Kidney glomerular epithelial cell (primary cell): ENCODE results near the gene FGF4.
A peak's percentile ranks its signal among the peaks of the same experiment; 100 is the strongest.
"Not testable (repeated sequence)": the region's sequence is repeated elsewhere in the genome, so short reads cannot be mapped to it uniquely, and the experiment has no call there.

ENCODE experiments used
- DNase-seq: peaks from one replicate; lab custom pipeline; 2025; lab: John Stamatoyannopoulos, UW

FGF4 gene

DNA sequence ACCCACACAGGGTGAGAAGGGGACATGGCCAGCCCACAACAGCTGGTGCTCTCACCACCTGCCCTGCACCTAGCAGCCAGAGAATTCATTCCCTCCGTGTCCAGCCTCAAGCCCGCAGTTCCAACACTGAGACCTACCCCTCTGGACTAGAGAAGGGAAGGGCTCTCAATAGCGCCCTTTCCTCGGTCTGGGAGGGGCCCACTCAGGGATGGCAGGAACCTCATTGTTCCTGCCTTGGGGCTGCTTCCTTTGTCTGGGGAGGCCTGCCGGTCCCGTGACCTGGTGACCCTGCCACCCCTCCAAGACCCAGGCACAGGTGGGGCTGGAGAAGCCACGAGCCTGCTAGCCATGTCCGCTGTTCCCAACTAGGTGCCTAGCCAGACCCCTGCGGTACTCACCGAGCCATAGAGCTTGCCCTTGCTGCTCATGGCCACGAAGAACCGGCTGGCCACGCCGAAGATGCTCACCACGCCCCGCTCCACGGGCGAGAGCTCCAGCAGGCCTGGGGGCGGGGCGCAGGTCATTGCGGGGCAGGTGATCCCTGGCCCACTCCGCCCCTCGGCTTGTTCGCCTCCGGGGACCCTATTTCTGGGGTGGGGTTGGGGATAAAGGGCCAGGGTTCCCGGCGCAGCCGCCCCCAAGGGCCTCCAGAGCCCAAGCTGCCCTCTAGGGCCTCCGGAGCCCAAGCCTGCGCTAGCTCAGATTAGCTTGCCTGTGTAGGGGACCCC, 1.4 kb downstream of the FGF4 start:
- no peak for DNase-seq

- DNase-seq: no peak
Measured at GRCh38 chr11:69771466-69771865, 3.7 kb downstream of the FGF4 start.

DNA sequence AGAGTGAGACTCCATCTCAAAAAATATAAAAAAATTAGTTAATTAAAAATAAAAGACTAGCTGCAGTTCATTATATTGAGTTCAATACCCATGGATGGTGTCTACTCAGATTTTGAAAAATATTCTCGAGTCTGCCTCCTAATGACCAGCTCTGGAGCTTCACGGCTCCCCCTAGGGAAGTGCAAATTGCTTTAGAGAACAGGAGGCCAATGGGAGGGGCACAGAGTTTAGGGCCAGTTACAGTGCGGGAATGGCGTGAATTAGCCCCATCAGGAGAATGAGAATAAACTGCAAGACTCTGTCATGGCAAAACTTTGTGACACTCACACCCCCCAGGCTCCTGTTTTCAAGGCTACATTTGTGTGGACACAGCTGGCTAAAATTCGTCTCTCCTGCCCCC, 4.6 kb downstream of the FGF4 start:
- no peak for DNase-seq

DNA sequence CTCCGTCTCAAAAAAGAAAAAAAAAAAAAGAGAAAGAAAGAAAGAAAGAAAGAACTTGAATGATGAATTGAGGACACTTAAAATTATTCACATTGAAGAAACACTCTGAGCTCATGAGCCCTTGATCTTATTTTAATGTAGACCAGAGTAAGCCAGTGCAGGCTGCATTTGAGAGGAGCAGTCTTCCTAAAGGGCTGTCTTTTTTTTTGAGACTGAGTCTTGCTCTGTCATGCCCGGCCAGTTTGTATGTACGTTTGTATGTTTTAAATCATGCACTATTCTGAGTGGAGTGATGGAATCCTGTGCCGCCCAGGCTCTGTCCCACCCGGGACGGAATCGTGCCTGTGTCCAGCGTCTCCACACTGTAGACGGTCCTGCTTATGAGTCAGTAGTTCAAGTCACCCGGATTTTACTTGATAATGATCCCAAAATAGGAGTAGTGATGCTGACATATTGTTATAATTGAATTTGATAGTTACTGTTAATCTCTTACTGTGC, 9.6 kb downstream of the FGF4 start:
- no peak for DNase-seq

DNA sequence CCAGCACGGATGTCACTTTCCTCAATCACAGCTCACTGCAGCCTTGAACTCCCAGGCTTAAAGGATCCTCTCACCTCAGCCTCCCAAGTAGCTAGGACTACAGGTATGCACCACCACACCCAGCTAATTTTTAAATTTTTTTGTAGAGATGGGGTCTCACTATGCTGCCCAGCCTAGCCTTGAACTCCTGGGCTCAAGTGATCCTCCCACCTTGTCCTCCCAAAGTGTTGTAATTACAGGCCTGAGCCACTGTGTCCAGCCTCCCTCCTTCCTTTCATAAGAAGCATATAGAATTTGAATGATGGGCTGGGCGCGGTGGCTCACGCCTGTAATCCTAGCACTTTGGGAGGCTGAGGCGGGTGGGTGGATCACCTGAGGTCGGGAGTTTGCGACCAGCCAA, 10.2 kb downstream of the FGF4 start:
- not testable (repeated sequence) for DNase-seq

DNA sequence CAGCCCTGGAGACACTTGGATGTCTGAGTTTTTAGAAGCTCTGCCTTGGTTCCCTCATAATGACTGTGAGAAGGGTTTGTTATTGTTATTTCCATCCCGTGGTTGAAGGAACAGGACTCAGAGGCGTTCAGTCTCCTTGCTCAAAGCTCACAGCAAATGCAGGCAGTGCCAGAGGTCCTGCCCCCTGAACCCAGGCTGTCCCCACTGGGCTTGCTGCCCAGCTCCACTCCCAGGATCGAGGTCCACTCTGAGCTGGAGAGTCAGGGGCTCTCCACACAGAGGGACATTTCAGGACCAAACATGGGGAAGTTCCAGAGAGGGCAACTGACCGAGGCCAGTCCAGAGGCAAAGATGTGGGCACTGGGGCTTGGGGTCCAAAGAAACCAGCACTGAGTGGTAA, 14.8 kb downstream of the FGF4 start:
- DNase-seq: no peak

- DNase-seq: no peak
Measured at GRCh38 chr11:69752890-69753289, 22.3 kb downstream of the FGF4 start.

DNA sequence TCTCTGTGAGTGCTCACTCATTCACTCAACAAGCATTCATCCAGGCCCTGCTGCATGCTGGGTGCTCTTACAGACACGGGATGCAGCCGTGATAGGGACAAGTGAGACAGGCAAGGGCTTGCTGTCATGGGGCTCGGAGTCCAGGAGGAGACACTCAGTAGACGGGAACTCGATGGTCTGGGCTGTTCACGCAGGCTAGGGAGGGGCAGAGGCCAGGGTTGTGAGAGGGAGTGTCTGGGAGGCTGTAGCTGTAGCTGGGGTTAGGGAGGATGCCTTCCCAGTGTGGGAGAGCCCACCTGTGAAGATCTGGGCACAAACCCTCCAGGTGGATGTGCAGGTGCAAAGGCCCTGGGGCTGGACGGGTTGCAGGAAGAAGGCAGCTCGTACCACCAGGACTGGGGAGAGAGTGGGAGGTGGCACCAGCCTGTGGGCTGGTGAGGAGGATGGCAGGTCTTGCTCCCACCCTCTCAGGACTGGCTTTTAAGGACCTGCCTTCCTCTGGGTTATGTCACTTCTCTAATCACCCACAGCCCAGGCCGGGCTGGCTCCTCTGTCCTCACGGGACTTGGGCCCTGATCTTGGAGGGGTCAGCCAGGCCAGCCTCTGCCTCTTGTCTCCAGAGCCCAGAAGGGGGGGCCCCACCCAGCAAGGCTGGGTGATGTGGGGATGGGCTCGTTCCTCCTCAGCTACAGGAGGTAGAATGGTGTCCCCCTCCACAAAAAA, 24.1 kb downstream of the FGF4 start:
- no peak for DNase-seq

DNA sequence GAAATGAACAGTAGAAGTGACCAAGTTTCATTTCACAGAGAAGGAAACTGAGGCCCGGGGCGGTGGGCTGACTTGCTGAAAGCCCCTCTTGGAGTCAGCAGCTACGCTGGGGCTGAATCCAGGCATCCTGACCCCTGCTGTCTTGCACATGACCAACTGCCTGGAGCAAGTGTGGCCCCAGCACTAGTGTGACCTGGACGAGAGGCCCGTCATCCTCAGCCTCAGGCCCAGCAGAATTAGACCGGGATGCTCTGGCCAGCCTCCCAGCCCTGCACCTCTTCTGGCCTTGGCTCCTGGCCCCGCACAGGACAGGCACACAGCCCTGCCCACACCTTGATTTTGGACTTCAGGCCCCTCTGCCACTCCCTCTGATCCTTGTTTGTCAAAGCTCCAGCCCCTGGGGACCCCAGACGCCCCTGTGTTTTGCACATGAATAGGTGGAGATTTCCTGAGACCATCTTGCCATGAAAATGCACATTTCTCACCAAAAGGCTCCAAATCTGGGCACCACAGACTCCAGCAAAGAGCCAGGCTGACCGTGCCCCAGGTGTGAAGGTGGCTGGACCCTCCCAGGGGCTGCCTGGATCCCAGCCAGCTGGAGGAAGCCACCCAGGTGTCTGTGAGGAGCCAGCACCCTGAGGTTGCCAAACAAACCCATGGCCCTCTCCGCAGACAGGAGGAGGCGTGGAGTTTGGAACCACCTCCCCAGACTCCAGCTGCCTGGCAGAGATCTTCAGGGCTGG, 24.9 kb downstream of the FGF4 start:
- no peak for DNase-seq

DNA sequence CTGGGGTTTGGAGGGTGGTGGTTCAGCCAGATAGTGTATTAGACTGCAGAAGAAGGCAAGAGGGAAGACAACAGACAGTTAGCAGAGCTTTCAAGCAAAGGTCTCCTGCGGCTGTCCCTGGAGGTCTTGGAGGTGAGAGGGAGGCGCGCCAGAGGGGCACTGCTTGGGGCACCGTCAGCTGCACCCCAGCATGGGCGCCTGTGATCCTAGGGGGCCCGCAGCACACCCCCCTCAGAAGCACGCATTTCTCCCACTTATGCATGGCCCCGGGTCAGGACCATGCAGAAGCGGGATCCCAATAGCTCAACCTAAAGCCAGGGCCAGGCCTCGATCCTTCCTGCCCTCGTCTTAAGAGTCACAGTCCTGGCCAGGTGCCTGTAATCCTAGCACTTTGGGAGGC, 26.5 kb downstream of the FGF4 start:
- DNase-seq: no peak

- DNase-seq: no peak
Measured at GRCh38 chr11:69746752-69747742, 28.1 kb downstream of the FGF4 start.

DNA sequence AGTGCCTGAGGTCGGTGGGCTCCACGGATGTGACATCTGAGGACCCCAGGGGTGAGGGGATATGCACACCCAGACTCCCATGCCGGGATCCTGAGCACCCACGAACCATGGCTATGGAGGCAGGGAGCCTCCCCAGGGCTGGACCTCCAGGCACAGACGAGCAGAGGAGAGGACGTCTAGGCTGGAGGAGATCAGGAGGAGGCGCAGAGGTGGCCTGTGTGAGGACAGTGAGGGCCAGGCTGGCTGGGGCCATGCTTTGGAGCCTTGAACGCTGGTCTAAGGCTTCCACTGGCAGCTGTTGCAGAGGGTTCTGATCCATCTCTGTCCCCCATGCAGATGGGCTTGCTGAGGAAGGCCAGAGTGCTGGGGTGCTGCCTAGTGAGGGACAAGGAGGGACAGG, 29.0 kb downstream of the FGF4 start:
- no peak for DNase-seq

- DNase-seq: no peak
Measured at GRCh38 chr11:69745201-69745600, 29.9 kb downstream of the FGF4 start.

GRCh38 chr11:69744435-69744834, 30.7 kb downstream of the FGF4 start:
- peak; percentile 89 for DNase-seq

GRCh38 chr11:69734841-69735240, 40.3 kb downstream of the FGF4 start:
- DNase-seq: no peak

- DNase-seq: no peak
Measured at GRCh38 chr11:69734367-69734766, 40.8 kb downstream of the FGF4 start.

DNA sequence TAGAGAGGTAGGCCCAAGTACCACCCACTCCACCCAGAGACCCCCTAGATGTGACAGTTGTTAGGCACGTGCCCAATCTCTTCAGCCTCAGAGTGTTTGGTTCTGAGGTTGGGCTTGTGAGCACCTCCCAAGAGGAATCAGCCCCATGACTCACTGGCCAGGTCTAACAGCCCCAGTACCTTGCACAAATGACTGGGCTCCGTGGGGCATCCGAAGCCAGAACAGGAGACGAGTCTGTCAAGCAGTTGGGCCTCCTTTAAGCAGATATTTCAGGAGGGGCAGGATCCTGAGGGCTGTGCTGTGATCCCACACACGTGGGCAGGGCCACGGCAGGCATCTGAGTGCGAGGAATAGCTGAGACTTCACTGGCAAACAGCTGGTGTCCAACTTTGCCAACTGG, 42.2 kb downstream of the FGF4 start:
- no peak for DNase-seq

GRCh38 chr11:69731110-69731509, 44.0 kb downstream of the FGF4 start:
- no peak for DNase-seq

GRCh38 chr11:69730500-69730899, 44.6 kb downstream of the FGF4 start:
- DNase-seq: no peak

- no peak for DNase-seq
Measured at GRCh38 chr11:69729252-69729651, 45.9 kb downstream of the FGF4 start.

GRCh38 chr11:69727266-69727665, 47.9 kb downstream of the FGF4 start:
- DNase-seq: no peak

GRCh38 chr11:69726481-69726880, 48.7 kb downstream of the FGF4 start:
- no peak for DNase-seq
